Mononuclear cell (primary cell): ENCODE measurements around the gene TMEM9. TPM values are rescaled to one million over a fixed set of nuclear protein-coding genes. Genes with fewer than 3 reads are reported as not detected.

Experiments used
- H3K27me3 ChIP-seq: 2 replicates; pipeline ENCODE4 v1.6.0; 2011; ENCODE audit warnings: low read length, control low read depth; ENCODE audit not compliant: insufficient read depth
- H3K4me1 ChIP-seq: 2 replicates; pipeline ENCODE4 v1.5.1; 2011; ENCODE audit warnings: mild to moderate bottlenecking, low read length, control low read depth; ENCODE audit not compliant: insufficient read depth
- H3K4me3 ChIP-seq: 2 replicates; pipeline ENCODE4 v1.5.1; 2011; ENCODE audit warnings: mild to moderate bottlenecking, low read length, moderate library complexity
- H3K9me3 ChIP-seq: 2 replicates; pipeline ENCODE4 v1.5.1; 2011; ENCODE audit warnings: low read depth, mild to moderate bottlenecking, control low read depth, low read length
- total RNA-seq: library from RNA; depleted of rRNA; stranded (reverse); fragments of >200 nt; gene quantifications from one replicate; pipeline ENCODE4 v1.2.3, GENCODE V29; 2012

TMEM9 gene
- 11.1 TPM for total RNA-seq

GRCh38 chr1:201154389-201155165 is at the start of gene TMEM9:
Gene TMEM9, minus strand, starts transcription at chr1:201154474. Its CDS starts 551 bp downstream, at chr1:201153923.
- H3K4me3 ChIP-seq: peak within 1 kb of the TSS; percentile 56

GRCh38 chr1:201198598-201198997 is 44.3 kb upstream of the TMEM9 start:
- Histone ChIP-seq H3K4me3 (no peak overlapping the region), H3K27me3 (no peaks in the 10 kb centered on the region), H3K9me3 (no peaks in the 10 kb centered on the region), H3K4me1 (no peaks in the 10 kb centered on the region)

More at GRCh38 chr1:201154389-201155165, at the start of gene TMEM9:
- Histone ChIP-seq H3K27me3 (no peaks in the 10 kb centered on the region), H3K4me1 (peaks cover 7% of the 10 kb centered on the region), H3K9me3 (no peaks in the 10 kb centered on the region)

- Histone ChIP-seq H3K4me1 (no peaks in the 10 kb centered on the region), H3K9me3 (no peaks in the 10 kb centered on the region), H3K27me3 (no peaks in the 10 kb centered on the region), H3K4me3 (no peak overlapping the region)
Measured at GRCh38 chr1:201194046-201194445, 39.8 kb upstream of the TMEM9 start.

- no peaks in the 10 kb centered on the region for H3K4me1 ChIP-seq
Measured at GRCh38 chr1:201192261-201192788, 38.1 kb upstream of the TMEM9 start.

GRCh38 chr1:201191653-201192260 is 37.5 kb upstream of the TMEM9 start:
- Histone ChIP-seq H3K4me1 (no peaks in the 10 kb centered on the region), H3K4me3 (no peak overlapping the region), H3K9me3 (no peaks in the 10 kb centered on the region), H3K27me3 (no peaks in the 10 kb centered on the region)

More at GRCh38 chr1:201192261-201192788, 38.1 kb upstream of the TMEM9 start:
- no peak overlapping the region for H3K4me3 ChIP-seq
- no peaks in the 10 kb centered on the region for H3K9me3 ChIP-seq
- no peaks in the 10 kb centered on the region for H3K27me3 ChIP-seq

GRCh38 chr1:201190624-201191051 is 36.4 kb upstream of the TMEM9 start, which contains the start of gene IGFN1:
Gene IGFN1, plus strand, starts transcription at chr1:201190824. Its CDS starts 2,470 bp downstream, at chr1:201193294.
- Histone ChIP-seq H3K4me1 (no peaks in the 10 kb centered on the region), H3K27me3 (no peaks in the 10 kb centered on the region), H3K9me3 (no peaks in the 10 kb centered on the region), H3K4me3 (no peak within 1 kb of the TSS)

- Histone ChIP-seq H3K4me3 (no peak overlapping the region), H3K4me1 (no peaks in the 10 kb centered on the region), H3K27me3 (no peaks in the 10 kb centered on the region), H3K9me3 (no peaks in the 10 kb centered on the region)
Measured at GRCh38 chr1:201190005-201190404, 35.7 kb upstream of the TMEM9 start.

GRCh38 chr1:201189085-201189484 is 34.8 kb upstream of the TMEM9 start:
- Histone ChIP-seq H3K27me3 (no peaks in the 10 kb centered on the region), H3K4me3 (no peak overlapping the region), H3K4me1 (no peaks in the 10 kb centered on the region), H3K9me3 (no peaks in the 10 kb centered on the region)

GRCh38 chr1:201186192-201186591 is 31.9 kb upstream of the TMEM9 start:
- H3K4me1 ChIP-seq: no peaks in the 10 kb centered on the region
- H3K9me3 ChIP-seq: no peaks in the 10 kb centered on the region
- no peaks in the 10 kb centered on the region for H3K27me3 ChIP-seq
- H3K4me3 ChIP-seq: no peak overlapping the region

- Histone ChIP-seq H3K4me1 (no peaks in the 10 kb centered on the region), H3K27me3 (no peaks in the 10 kb centered on the region), H3K9me3 (no peaks in the 10 kb centered on the region), H3K4me3 (no peak overlapping the region)
Measured at GRCh38 chr1:201185527-201186128, 31.4 kb upstream of the TMEM9 start.

- Histone ChIP-seq H3K4me1 (no peaks in the 10 kb centered on the region), H3K9me3 (no peaks in the 10 kb centered on the region)
Measured at GRCh38 chr1:201185123-201185453, 30.8 kb upstream of the TMEM9 start.

GRCh38 chr1:201184307-201185122 is 30.2 kb upstream of the TMEM9 start:
- Histone ChIP-seq H3K4me1 (no peaks in the 10 kb centered on the region), H3K4me3 (no peak overlapping the region), H3K27me3 (no peaks in the 10 kb centered on the region), H3K9me3 (no peaks in the 10 kb centered on the region)

More at GRCh38 chr1:201185123-201185453, 30.8 kb upstream of the TMEM9 start:
- no peaks in the 10 kb centered on the region for H3K27me3 ChIP-seq
- no peak overlapping the region for H3K4me3 ChIP-seq

- Histone ChIP-seq H3K9me3 (no peaks in the 10 kb centered on the region), H3K4me1 (no peaks in the 10 kb centered on the region), H3K27me3 (no peaks in the 10 kb centered on the region), H3K4me3 (no peak overlapping the region)
Measured at GRCh38 chr1:201183753-201184152, 29.5 kb upstream of the TMEM9 start.

GRCh38 chr1:201183209-201183608 is 28.9 kb upstream of the TMEM9 start:
- Histone ChIP-seq H3K27me3 (no peaks in the 10 kb centered on the region), H3K4me1 (no peaks in the 10 kb centered on the region), H3K4me3 (no peak overlapping the region), H3K9me3 (no peaks in the 10 kb centered on the region)
